ENCODE measurements around the gene MCM8.

DNA sequence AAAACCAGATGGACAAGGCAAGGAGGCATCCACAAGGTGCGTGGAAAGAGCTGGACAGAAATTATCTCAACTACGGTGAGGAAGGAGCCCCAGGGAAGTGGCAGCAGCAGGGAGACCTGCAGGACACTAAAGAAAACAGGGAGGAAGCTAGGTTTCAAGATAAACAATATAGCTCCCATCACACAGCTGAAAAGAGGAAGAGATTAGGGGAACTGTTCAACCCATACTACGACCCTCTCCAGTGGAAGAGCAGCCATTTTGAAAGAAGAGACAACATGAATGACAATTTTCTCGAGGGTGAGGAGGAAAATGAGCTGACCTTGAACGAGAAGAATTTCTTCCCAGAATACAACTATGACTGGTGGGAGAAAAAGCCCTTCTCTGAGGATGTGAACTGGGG, 27.0 kb upstream of the MCM8 start:
- TF ChIP-seq CTCF (optimal IDR thresholded peaks at IDR 0.05 in 1 of 3, IDR thresholded peaks at IDR 0.05 in 1 of 3, conservative IDR thresholded peaks at IDR 0.05 in 1 of 3; ENCODE audit: extremely low read depth in 1 of 3, insufficient read depth in 2 of 3, low read length in 3 of 3) = no peak
- TF ChIP-seq EZH2 (IDR thresholded peaks at IDR 0.05; ENCODE audit: low read length) = no peak
